ENCODE measurements around the gene CYP26A1.

Gene CYP26A1

GRCh38 chr10:93073539-93074146 is at the start of gene CYP26A1:
TSS of gene CYP26A1 (plus strand) at chr10:93073893. CDS start at chr10:93073935, 42 bp downstream.
- no peak for DNase-seq

GRCh38 chr10:93026072-93026471 is 47.6 kb upstream of the CYP26A1 start:
- DNase-seq: no peak

GRCh38 chr10:93027508-93027907 is 46.2 kb upstream of the CYP26A1 start:
- DNase-seq: no peak

GRCh38 chr10:93028883-93029282 is 44.8 kb upstream of the CYP26A1 start:
- DNase-seq: no peak

GRCh38 chr10:93030409-93030808 is 43.3 kb upstream of the CYP26A1 start:
- DNase-seq: no peak

GRCh38 chr10:93032105-93032808 is 41.4 kb upstream of the CYP26A1 start:
- DNase-seq: no peak

- no peak for DNase-seq
These were observed 40.9 kb upstream of the CYP26A1 start for GRCh38 chr10:93032809-93033137.

GRCh38 chr10:93034426-93034825 is 39.3 kb upstream of the CYP26A1 start:
- DNase-seq: no peak

- no peak for DNase-seq
These were observed 34.6 kb upstream of the CYP26A1 start for GRCh38 chr10:93039110-93039509.

- no peak for DNase-seq
These were observed 34.0 kb upstream of the CYP26A1 start for GRCh38 chr10:93039721-93040120.

GRCh38 chr10:93054486-93054885 is 19.2 kb upstream of the CYP26A1 start:
- DNase-seq: no peak

- DNase-seq: no peak
These were observed 15.6 kb upstream of the CYP26A1 start for GRCh38 chr10:93058139-93058538.

- no peak for DNase-seq
These were observed 13.5 kb upstream of the CYP26A1 start, which contains the start of gene CYP26C1 for GRCh38 chr10:93059975-93060886. TSS of gene CYP26C1 (plus strand) at chr10:93060798. CDS start at chr10:93061264, 466 bp downstream.

GRCh38 chr10:93060887-93061593 is 12.7 kb upstream of the CYP26A1 start:
- DNase-seq: no peak

- no peak for DNase-seq
These were observed 11.8 kb upstream of the CYP26A1 start for GRCh38 chr10:93061594-93062513.

- DNase-seq: no peak
These were observed 11.1 kb upstream of the CYP26A1 start for GRCh38 chr10:93062514-93063143.

- no peak for DNase-seq
These were observed 10.3 kb upstream of the CYP26A1 start for GRCh38 chr10:93063144-93063976.

- no peak for DNase-seq
These were observed 9.6 kb upstream of the CYP26A1 start for GRCh38 chr10:93063977-93064660.

GRCh38 chr10:93064874-93065660 is 8.6 kb upstream of the CYP26A1 start:
- DNase-seq: no peak
